PC-3 (cell line): ENCODE data around the gene PRKCE. TPM values are rescaled to one million over a fixed set of nuclear protein-coding genes. Genes with fewer than 3 reads are reported as not detected.

Experiments used
- ATAC-seq: fragments of 200-7000 bp; cut with Tn5 transposase; 2 replicates; pipeline ENCODE4 v1.9.1; 2020; ENCODE audit warnings: mild to moderate bottlenecking, moderate library complexity
- BruUV-seq: library from RNA; stranded (reverse); fragments of 400-500 nt; replicated peaks from 2 replicates; lab custom pipeline; 2021; lab: Mats Ljungman, UMichigan
- CTCF ChIA-PET: fragments of 300-600 bp; sonication (Branson Sonifier 250); formaldehyde crosslinking; loops from one replicate; lab custom pipeline; 2022; ENCODE audit warnings: antibody characterized with exemption; lab: Charles Lee
- POLR2A ChIA-PET: fragments of 300-600 bp; sonication (Branson Sonifier 250); formaldehyde crosslinking; loops from one replicate; lab custom pipeline; 2022; ENCODE audit warnings: antibody characterized with exemption; ENCODE audit not compliant: unreplicated experiment; lab: Charles Lee
- DNase-seq: peaks from one replicate; pipeline ENCODE4 v3.0.0-alpha.2; 2015
- H2AFZ ChIP-seq: fragments of 300-600 bp; sonication (generic); 2 replicates; pipeline ENCODE4 v1.6.0; 2016; ENCODE audit warnings: antibody characterized with exemption, low read length
- H3F3A ChIP-seq: fragments of 300-600 bp; sonication (generic); one replicate; pipeline ENCODE4 v1.6.0; 2017; ENCODE audit warnings: antibody characterized with exemption, low read length, control low read depth, mild to moderate bottlenecking; ENCODE audit not compliant: unreplicated experiment
- H3K27ac ChIP-seq: fragments of 300-600 bp; sonication (generic); 2 replicates; pipeline ENCODE4 v1.5.1; 2016; ENCODE audit warnings: mild to moderate bottlenecking, low read length
- H3K27me3 ChIP-seq: fragments of 300-600 bp; sonication (generic); 2 replicates; pipeline ENCODE4 v1.6.1; 2016; ENCODE audit warnings: low read length, mixed read lengths
- H3K36me3 ChIP-seq: fragments of 300-600 bp; sonication (generic); 2 replicates; pipeline ENCODE4 v1.6.1; 2016; ENCODE audit warnings: low read depth, mixed run types, low read length, mixed read lengths
- H3K4me1 ChIP-seq: fragments of 300-600 bp; sonication (generic); 2 replicates; pipeline ENCODE4 v1.5.1; 2016; ENCODE audit warnings: low read length; ENCODE audit not compliant: insufficient read depth
- H3K4me2 ChIP-seq: fragments of 300-600 bp; sonication (generic); 2 replicates; pipeline ENCODE4 v1.6.0; 2016; ENCODE audit warnings: low read length
- H3K4me3 ChIP-seq: fragments of 300-600 bp; sonication (generic); 2 replicates; pipeline ENCODE4 v1.5.1; 2016; ENCODE audit warnings: mild to moderate bottlenecking, low read length, mixed read lengths
- H3K79me2 ChIP-seq: fragments of 300-600 bp; sonication (generic); 2 replicates; pipeline ENCODE4 v1.6.1; 2017; ENCODE audit warnings: low read length, mixed read lengths
- H3K9ac ChIP-seq: fragments of 300-600 bp; sonication (generic); 2 replicates; pipeline ENCODE4 v1.6.0; 2016; ENCODE audit warnings: mild to moderate bottlenecking, low read length
- H3K9me2 ChIP-seq: fragments of 300-600 bp; sonication (generic); replicated peaks from 2 replicates; pipeline ENCODE4 v1.6.1; 2016; ENCODE audit warnings: mixed run types, low read length, mixed read lengths
- H3K9me3 ChIP-seq: fragments of 300-600 bp; sonication (generic); 2 replicates; pipeline ENCODE4 v1.6.1; 2016; ENCODE audit warnings: low read length, mixed read lengths
- H4K20me1 ChIP-seq: fragments of 300-600 bp; sonication (generic); 2 replicates; pipeline ENCODE4 v1.6.1; 2016; ENCODE audit warnings: low read length, mixed read lengths
- EZH2 ChIP-seq: fragments of 300-600 bp; sonication (generic); IDR thresholded peaks from one replicate; pipeline ENCODE4 v1.6.1; 2017; ENCODE audit warnings: antibody characterized with exemption, mild to moderate bottlenecking, low read length; ENCODE audit not compliant: unreplicated experiment
- EZH2phosphoT487 ChIP-seq: fragments of 300-600 bp; sonication (generic); IDR thresholded peaks from 2 replicates; pipeline ENCODE4 v1.6.1; 2018; ENCODE audit warnings: mild to moderate bottlenecking, antibody characterized with exemption, low read length, borderline replicate concordance
- intact Hi-C: fragments of 100-400 bp; cut with micrococcal nuclease; formaldehyde crosslinking; loops from 2 replicates; pipeline ENCODE4 v1.9.0; 2023
- total RNA-seq: library from RNA; depleted of rRNA; stranded (reverse); fragments of >200 nt; gene quantifications from 2 replicates; pipeline ENCODE4 v1.2.3, GENCODE V29; 2014
- TF ChIP-seq, protein P1 (sequence below): fragments of 300-600 bp; sonication (generic); conservative IDR thresholded peaks from 2 replicates; pipeline ENCODE4 v1.5.1; 2017; ENCODE audit warnings: antibody characterized with exemption, low read depth, mild to moderate bottlenecking, low read length

PRKCE gene
- total RNA-seq, 1 experiment from 2014 or later, result 7.0 TPM

DNA sequence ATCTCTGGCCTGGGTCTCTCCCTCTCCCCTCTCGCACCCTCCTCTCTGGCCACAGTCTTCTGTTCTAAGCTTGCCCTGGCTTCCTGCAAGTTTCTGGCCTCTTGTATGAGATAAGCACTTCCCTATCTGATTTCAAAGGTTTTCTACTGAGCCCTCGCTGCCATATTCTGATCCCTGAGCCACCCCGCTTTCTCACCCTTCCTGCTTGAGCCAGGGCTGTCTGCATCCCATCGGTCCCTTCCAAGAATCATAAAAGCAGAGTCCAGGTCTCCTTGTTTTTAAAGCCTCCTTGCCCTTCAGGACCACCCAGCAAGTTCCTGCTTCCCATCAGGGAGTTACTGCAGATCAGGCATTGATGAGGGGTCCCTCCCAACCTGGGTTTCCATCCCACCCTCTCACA lies 110.2 kb downstream of the PRKCE start:
- Histone ChIP-seq H3K4me3 (no peak overlapping the region), H3K9me2 (no peaks in the 10 kb centered on the region), H3K27ac (no peak overlapping the region), H3K4me2 (no peak overlapping the region), H3K79me2 (no peaks in the 10 kb centered on the region), H3K9ac (no peak overlapping the region), H3F3A (no peaks in the 10 kb centered on the region), H3K4me1 (no peaks in the 10 kb centered on the region), H3K9me3 (no peaks in the 10 kb centered on the region), H3K36me3 (no peaks in the 10 kb centered on the region), H4K20me1 (no peaks in the 10 kb centered on the region), H2AFZ (no peak overlapping the region), H3K27me3 (no peaks in the 10 kb centered on the region)
- ATAC-seq (no peak), DNase-seq (no peak)
- BruUV-seq, result no TSS peak
- intact Hi-C loops, result no loop called here
- POLR2A ChIA-PET, result interaction anchor here (0.6 kb wide), 1 partner anchor 124 kb away, joined by 3 read pairs; no protein-coding TSS in a partner anchor
- TF ChIP-seq, protein P1, sequence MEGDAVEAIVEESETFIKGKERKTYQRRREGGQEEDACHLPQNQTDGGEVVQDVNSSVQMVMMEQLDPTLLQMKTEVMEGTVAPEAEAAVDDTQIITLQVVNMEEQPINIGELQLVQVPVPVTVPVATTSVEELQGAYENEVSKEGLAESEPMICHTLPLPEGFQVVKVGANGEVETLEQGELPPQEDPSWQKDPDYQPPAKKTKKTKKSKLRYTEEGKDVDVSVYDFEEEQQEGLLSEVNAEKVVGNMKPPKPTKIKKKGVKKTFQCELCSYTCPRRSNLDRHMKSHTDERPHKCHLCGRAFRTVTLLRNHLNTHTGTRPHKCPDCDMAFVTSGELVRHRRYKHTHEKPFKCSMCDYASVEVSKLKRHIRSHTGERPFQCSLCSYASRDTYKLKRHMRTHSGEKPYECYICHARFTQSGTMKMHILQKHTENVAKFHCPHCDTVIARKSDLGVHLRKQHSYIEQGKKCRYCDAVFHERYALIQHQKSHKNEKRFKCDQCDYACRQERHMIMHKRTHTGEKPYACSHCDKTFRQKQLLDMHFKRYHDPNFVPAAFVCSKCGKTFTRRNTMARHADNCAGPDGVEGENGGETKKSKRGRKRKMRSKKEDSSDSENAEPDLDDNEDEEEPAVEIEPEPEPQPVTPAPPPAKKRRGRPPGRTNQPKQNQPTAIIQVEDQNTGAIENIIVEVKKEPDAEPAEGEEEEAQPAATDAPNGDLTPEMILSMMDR, result no peak
- TF ChIP-seq EZH2, result no peak
- CTCF ChIA-PET, result no interaction called here

DNA sequence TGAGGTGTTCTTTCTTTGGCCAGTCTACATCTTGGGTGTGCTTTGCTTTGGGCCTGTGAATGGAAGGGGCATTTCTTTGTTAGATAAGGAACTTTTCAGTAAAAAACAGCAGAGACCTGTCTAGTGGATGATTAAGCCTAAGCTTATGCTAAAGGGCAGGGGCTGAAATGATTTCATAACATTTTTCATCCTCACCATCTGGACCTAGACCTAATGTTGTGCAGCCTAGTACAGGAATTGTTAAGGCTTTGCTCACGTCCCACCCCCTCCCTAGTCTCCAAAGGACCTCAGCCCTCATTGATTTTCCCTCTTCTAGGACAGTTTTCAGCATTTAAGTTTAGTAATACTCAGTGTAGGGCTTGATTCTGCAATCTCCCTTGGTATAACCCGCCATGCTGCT lies 111.8 kb downstream of the PRKCE start:
- Histone ChIP-seq H3K9ac (no peak overlapping the region), H3K36me3 (no peaks in the 10 kb centered on the region), H3K27me3 (no peaks in the 10 kb centered on the region), H3K9me2 (no peaks in the 10 kb centered on the region), H3K9me3 (no peaks in the 10 kb centered on the region), H3K27ac (no peak overlapping the region), H2AFZ (no peak overlapping the region), H4K20me1 (no peaks in the 10 kb centered on the region), H3K79me2 (no peaks in the 10 kb centered on the region), H3K4me3 (no peak overlapping the region), H3K4me2 (no peak overlapping the region), H3K4me1 (no peaks in the 10 kb centered on the region), H3F3A (no peaks in the 10 kb centered on the region)
- intact Hi-C loops, result no loop called here
- CTCF ChIA-PET, result no interaction called here
- BruUV-seq, result no TSS peak
- TF ChIP-seq EZH2phosphoT487, result no peak
- TF ChIP-seq, protein P1, result no peak
- no peak for TF ChIP-seq EZH2
- POLR2A ChIA-PET, result no interaction called here
- DNase-seq (no peak), ATAC-seq (no peak)

DNA sequence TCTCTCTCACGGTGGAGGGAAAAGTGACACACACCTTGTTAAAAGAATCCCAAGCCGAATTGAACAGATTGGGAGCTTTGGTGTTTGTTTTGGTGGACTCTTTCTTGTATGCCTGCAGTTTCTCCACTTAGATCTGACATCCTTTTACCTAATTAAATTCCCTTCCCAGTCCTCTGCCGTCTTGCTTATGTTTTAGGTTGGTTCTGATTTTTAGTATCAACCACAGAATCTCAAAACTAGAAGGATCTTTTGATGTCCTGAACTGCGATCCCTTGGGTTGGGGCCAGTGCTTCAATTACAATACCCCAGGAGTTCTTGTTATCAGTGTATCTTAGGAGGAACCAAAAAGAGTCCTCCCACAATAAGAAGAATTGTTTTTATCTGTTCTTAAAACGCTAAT lies 112.3 kb downstream of the PRKCE start:
- BruUV-seq, result no TSS peak
- no peaks in the 10 kb centered on the region; the same call in 1 of the 2 replicates for H3K9me2 ChIP-seq
- no peak overlapping the region for H3K27ac ChIP-seq
- CTCF ChIA-PET, result no interaction called here
- H3K79me2 ChIP-seq, result no peaks in the 10 kb centered on the region
- no peak overlapping the region for H3K4me3 ChIP-seq
- H3K9ac ChIP-seq, result no peak overlapping the region
- ATAC-seq, result no peak
- intact Hi-C loops, result no loop called here
- no peak overlapping the region for H3K4me2 ChIP-seq
- no peak overlapping the region for H2AFZ ChIP-seq
- no peak for DNase-seq
- H3K36me3 ChIP-seq, result no peaks in the 10 kb centered on the region
- H4K20me1 ChIP-seq, result no peaks in the 10 kb centered on the region
- no peak for TF ChIP-seq EZH2
- no peak for TF ChIP-seq EZH2phosphoT487
- TF ChIP-seq, protein P1, result no peak
- no peaks in the 10 kb centered on the region for H3K9me3 ChIP-seq
- POLR2A ChIA-PET, result no interaction called here
- H3K27me3 ChIP-seq, result no peaks in the 10 kb centered on the region
- no peaks in the 10 kb centered on the region for H3K4me1 ChIP-seq
- H3F3A ChIP-seq, result no peaks in the 10 kb centered on the region
